Upper lobe of left lung (tissue), 6 donors: ENCODE results near the gene EFCAB8. TPM values are rescaled to one million over a fixed set of nuclear protein-coding genes. Genes with fewer than 3 reads are reported as not detected.

Experiments
- ATAC-seq, 2 donors: fragments of 200-7000 bp; cut with Tn5 transposase; one replicate each; pipeline ENCODE4 v1.9.1; 2022; ENCODE audit warnings: mild to moderate bottlenecking in 2 of 2, moderate library complexity in 2 of 2; ENCODE audit not compliant: low FRiP score in 2 of 2
- DNase-seq, 2 donors: peaks; one replicate each; pipeline ENCODE4 v3.0.0-alpha.2; 2019 to 2020
- H3K27ac ChIP-seq, 4 donors: fragments of 200-600 bp; sonication (generic); one replicate each; pipeline ENCODE4 v1.5.1; 2016 to 2019
- H3K27me3 ChIP-seq, 4 donors: fragments of 200-600 bp; sonication (generic); one replicate each; pipeline ENCODE4 v1.5.1; 2017 to 2019
- H3K36me3 ChIP-seq, 4 donors: fragments of 200-600 bp; sonication (generic); one replicate each; pipeline ENCODE4 v1.5.1; 2016 to 2019
- H3K4me1 ChIP-seq, 4 donors: fragments of 200-600 bp; sonication (generic); one replicate each; pipeline ENCODE4 v1.5.1; 2018 to 2019
- H3K4me3 ChIP-seq, 4 donors: fragments of 200-600 bp; sonication (generic); one replicate each; pipeline ENCODE4 v1.5.1; 2017 to 2019; ENCODE audit warnings: mild to moderate bottlenecking in 2 of 4, moderate library complexity in 1 of 4
- H3K9me3 ChIP-seq, 4 donors: fragments of 200-600 bp; sonication (generic); one replicate each; pipeline ENCODE4 v1.5.1; 2018 to 2019
- EP300 ChIP-seq, 4 donors: sonication (generic); formaldehyde crosslinking; IDR thresholded peaks; one replicate each; pipeline ENCODE4 v1.5.1; 2017; ENCODE audit warnings: antibody characterized with exemption in 4 of 4, control low read depth in 2 of 4
- POLR2A ChIP-seq, 4 donors: fragments of 450-650 bp; IDR thresholded peaks; one replicate each; pipeline ENCODE4 v1.5.1; 2016 to 2017; ENCODE audit warnings: antibody characterized with exemption in 4 of 4, mild to moderate bottlenecking in 2 of 4
- POLR2AphosphoS5 ChIP-seq, 2 donors: sonication (generic); formaldehyde crosslinking; IDR thresholded peaks; one replicate each; pipeline ENCODE4 v1.5.1; 2017; ENCODE audit warnings: antibody characterized with exemption in 2 of 2
- WGBS, 2 donors: methylation state at CpG; one replicate each; pipeline ENCODE4 v1.1.5; 2017 to 2018; 5-methylcytosine and 5-hydroxymethylcytosine counted together
- total RNA-seq, 6 donors: library from RNA; depleted of rRNA in 4 of 6; stranded (reverse); fragments of >200 nt in 4 of 6; gene quantifications; one replicate each; pipeline versions ENCODE4 v1.1.0 to v1.2.1, GENCODE V29; 2016 to 2021
- TF ChIP-seq, protein P1 (sequence below), 6 experiments: fragments of 450-650 bp in 4 of 6; fragments of 200-600 bp in 2 of 6; sonication (generic) in 2 of 6; IDR thresholded peaks; one replicate each; pipeline ENCODE4 v1.5.1; 2016 to 2019; ENCODE audit warnings: antibody characterized with exemption in 6 of 6
- donor health status: DM: no; HTN: no; CAD: no; lungs with moderate emphysema.
- donor health status: DM: no; HTN: yes; CAD: no; lungs with severe emphysema.

The EFCAB8 gene
- total RNA-seq, 6 donors from 2014 or later = 0.10 to 3.3 (median 0.67) TPM

DNA sequence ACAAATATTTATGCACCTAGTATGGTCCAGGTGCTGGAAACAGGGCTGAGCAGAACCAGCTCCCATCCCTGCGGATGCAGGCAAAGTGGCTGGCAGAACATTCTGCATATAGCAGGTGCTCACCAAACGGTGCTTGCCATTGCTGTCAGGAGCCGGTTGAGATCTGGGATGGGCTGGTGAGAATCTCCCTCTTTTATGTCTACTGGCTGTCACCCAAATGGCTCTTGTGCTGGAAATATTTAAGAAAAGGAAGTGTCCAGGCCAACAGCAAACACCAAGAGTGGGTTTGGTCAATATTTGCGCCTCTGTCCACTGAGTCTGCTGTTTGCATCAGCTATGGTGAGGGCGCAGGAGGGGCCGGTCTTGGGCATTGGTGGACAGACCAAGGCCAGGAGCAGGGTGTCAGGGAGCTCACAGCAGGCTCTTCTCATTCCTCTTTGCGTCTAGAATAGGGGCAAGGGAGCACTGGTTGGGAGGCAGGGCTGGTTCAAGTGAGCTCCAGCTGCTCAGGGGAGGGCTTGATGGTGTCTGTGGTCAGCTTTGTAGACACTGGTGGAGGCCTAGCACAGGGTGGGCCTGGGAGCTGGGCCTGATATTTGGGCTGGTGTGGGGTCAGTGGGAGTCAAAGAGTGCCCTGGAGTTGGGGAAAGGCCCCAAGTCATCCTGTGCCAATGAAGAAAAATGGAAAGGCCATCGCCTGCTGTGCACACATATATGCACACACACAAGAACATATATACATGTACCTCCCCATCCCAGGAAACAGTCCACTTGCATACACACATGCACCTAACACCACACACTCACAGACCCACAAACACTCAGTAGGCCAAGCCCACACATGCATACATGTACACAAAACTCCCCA lies 147.4 kb downstream of the EFCAB8 start:
- 70 to 74% methylated on average over 6 to 8 of the region's 8 CpGs for WGBS, 2 donors
- ATAC-seq = no peak
- no peak for DNase-seq
- Histone ChIP-seq H3K4me1 (peaks cover 0 to 2% (median 0%) of the 10 kb centered on the region in 4 donors), H3K9me3 (peaks cover 0 to 3% (median 0%) of the 10 kb centered on the region in 4 donors), H3K27me3 (no peaks in the 10 kb centered on the region), H3K27ac (no peak overlapping the region), H3K36me3 (no peaks in the 10 kb centered on the region), H3K4me3 (no peak overlapping the region)
- TF ChIP-seq, protein P1, sequence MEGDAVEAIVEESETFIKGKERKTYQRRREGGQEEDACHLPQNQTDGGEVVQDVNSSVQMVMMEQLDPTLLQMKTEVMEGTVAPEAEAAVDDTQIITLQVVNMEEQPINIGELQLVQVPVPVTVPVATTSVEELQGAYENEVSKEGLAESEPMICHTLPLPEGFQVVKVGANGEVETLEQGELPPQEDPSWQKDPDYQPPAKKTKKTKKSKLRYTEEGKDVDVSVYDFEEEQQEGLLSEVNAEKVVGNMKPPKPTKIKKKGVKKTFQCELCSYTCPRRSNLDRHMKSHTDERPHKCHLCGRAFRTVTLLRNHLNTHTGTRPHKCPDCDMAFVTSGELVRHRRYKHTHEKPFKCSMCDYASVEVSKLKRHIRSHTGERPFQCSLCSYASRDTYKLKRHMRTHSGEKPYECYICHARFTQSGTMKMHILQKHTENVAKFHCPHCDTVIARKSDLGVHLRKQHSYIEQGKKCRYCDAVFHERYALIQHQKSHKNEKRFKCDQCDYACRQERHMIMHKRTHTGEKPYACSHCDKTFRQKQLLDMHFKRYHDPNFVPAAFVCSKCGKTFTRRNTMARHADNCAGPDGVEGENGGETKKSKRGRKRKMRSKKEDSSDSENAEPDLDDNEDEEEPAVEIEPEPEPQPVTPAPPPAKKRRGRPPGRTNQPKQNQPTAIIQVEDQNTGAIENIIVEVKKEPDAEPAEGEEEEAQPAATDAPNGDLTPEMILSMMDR (IDR thresholded peaks at IDR 0.05) = no peak
- no peak for TF ChIP-seq POLR2AphosphoS5 (IDR thresholded peaks at IDR 0.05)
- TF ChIP-seq POLR2A (IDR thresholded peaks at IDR 0.05) = no peak

GRCh38 chr20:33006776-33007375 lies 148.2 kb downstream of the EFCAB8 start:
- H3K27me3 ChIP-seq = no peaks in the 10 kb centered on the region
- WGBS, 2 donors = 90 to 91% methylated on average over 7 to 8 of the region's 8 CpGs
- H3K9me3 ChIP-seq = peaks cover 0 to 3% (median 0%) of the 10 kb centered on the region in 4 donors
- H3K36me3 ChIP-seq = no peaks in the 10 kb centered on the region
- no peak overlapping the region for H3K4me3 ChIP-seq
- peaks cover 0 to 2% (median 0%) of the 10 kb centered on the region in 4 donors for H3K4me1 ChIP-seq
- no peak for TF ChIP-seq POLR2AphosphoS5 (IDR thresholded peaks at IDR 0.05)
- no peak for TF ChIP-seq POLR2A (IDR thresholded peaks at IDR 0.05)
- TF ChIP-seq EP300 (IDR thresholded peaks at IDR 0.05) = no peak
- TF ChIP-seq, protein P1 (IDR thresholded peaks at IDR 0.05) = no peak
- no peak overlapping the region for H3K27ac ChIP-seq
- DNase-seq (no peak), ATAC-seq (no peak)

DNA sequence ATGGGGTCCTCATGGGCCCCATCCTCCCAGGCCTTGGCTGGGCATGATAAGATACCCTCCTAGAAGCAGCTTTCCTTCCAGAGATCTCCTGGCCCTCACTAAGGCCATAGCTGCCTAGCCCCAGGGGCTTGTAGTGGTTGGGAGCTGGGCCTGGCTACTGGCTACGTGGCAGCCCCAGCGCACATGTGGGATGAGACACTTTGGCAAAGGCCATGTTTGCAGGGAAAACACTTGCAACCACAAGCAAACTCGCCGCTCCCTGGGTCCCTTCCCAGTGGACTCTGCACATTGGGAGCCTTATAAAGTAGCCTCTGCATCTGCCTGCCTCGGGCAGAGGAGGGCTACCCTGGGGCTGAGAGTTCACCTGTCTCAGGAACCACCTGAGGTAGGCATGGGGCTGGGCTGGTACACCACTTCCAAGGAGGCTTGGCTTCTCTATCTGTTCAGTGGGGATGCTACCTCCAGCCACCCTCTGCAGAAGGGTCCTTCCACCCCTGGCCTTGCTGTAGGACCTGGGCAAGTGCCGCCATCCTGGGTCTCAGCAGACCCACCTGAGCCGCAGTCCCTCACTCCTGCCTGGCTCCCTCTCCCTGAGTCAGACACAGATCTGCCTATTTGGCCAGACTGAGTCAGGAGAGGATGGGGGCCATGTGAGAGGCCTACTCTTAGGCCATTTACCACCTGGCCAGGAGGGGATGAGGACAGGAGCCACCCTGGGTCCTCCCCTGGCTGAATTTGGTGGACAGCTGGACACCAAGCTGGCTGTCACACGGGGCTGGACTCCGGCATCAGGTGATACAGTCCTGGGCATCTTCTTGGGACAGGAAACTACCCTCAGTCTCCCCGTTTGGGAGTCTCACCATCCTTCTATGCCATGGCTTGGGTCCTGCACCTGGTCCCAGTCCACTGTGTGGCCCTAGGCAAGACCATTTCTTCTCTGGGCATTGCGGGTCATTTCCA lies 148.9 kb downstream of the EFCAB8 start, which contains the start of gene BPIFB2:
Gene BPIFB2, plus strand, starts transcription at position 329 of the 960 bp plus-strand sequence. CDS start 871 bp downstream, outside the sequence.
- peaks cover 0 to 2% (median 0%) of the 10 kb centered on the region in 4 donors for H3K4me1 ChIP-seq
- H3K4me3 ChIP-seq = no peak within 1 kb of the TSS
- ATAC-seq (no peak), DNase-seq (no peak)
- H3K36me3 ChIP-seq = no peaks in the 10 kb centered on the region
- TF ChIP-seq POLR2A (IDR thresholded peaks at IDR 0.05) (no peak), EP300 (IDR thresholded peaks at IDR 0.05) (no peak), POLR2AphosphoS5 (IDR thresholded peaks at IDR 0.05) (no peak)
- TF ChIP-seq, protein P1 (IDR thresholded peaks at IDR 0.05) = no peak
- WGBS, 2 donors = 93 to 97% methylated on average over 5 to 11 of the region's 11 CpGs
- H3K27me3 ChIP-seq = no peaks in the 10 kb centered on the region
- H3K27ac ChIP-seq = no peak within 1 kb of the TSS
- H3K9me3 ChIP-seq = peaks cover 0 to 3% (median 0%) of the 10 kb centered on the region in 4 donors

DNA sequence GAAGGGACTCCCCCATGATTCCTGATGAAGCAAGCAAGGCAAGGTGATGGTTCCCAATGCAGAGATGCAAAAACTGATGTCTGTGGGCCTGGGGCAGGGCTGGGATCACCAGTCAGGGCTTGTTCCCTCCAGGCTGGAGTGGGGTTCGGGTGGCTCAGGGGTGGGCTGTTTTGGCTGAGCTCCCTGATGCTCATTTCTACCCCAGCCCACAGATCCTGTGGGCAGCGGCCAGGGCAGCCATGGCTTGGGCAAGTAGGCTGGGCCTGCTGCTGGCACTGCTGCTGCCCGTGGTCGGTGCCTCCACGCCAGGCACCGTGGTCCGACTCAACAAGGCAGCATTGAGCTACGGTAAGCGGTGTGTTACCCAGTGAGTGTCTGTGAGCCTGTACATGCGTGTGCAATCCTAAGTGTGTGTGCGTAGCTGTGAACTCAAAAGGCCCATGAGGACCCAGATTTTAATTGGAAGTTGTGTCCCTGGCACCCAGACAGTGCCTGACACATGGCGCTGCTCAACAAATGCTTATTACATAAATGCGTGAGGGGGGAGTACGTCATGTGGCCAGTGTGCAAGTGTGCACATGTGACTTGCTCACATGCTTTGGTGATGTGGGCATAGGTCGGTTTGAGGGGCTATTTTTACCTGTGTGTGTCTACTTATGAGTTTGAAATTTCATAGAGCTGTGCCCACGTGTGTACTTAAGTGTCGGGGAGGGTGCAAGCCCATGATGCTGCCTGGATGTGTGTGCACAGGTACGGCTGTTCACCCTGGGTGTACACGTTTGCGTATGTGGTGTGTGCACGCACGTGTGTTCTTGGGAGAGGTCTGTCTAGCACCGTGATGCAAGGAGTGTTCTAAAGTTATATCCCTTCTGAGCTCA lies 149.9 kb downstream of the EFCAB8 start:
- no peak overlapping the region for H3K4me3 ChIP-seq
- ATAC-seq = no peak
- DNase-seq = no peak

More for the DNA sequence above, 149.9 kb downstream of the EFCAB8 start:
- H3K27ac ChIP-seq = no peak overlapping the region
- 92% methylated on average over 11 to 23 of the region's 23 CpGs for WGBS, 2 donors
- H3K4me1 ChIP-seq = peaks cover 0 to 2% (median 0%) of the 10 kb centered on the region in 4 donors
- TF ChIP-seq, protein P1 (IDR thresholded peaks at IDR 0.05) = no peak
- no peak for TF ChIP-seq POLR2AphosphoS5 (IDR thresholded peaks at IDR 0.05)
- no peak for TF ChIP-seq POLR2A (IDR thresholded peaks at IDR 0.05)
- no peak for TF ChIP-seq EP300 (IDR thresholded peaks at IDR 0.05)
- H3K9me3 ChIP-seq = peaks cover 0 to 3% (median 0%) of the 10 kb centered on the region in 4 donors
- H3K36me3 ChIP-seq = no peaks in the 10 kb centered on the region
- no peaks in the 10 kb centered on the region for H3K27me3 ChIP-seq
